WERI-Rb-1 (cell line): Measurements from ENCODE around the gene C16orf89.
"Not testable (repeated sequence)": the region's sequence is repeated elsewhere in the genome, so short reads cannot be mapped to it uniquely, and the experiment has no call there.

Source experiments
- DNase-seq: peaks from one replicate; pipeline ENCODE4 v3.0.0-alpha.2; 2020
- H3K27ac ChIP-seq: fragments of 250-450 bp; sonication (Bioruptor Pico); 2 replicates; pipeline ENCODE4 v1.5.1; 2020; ENCODE audit warnings: mild to moderate bottlenecking, moderate library complexity
- H3K27me3 ChIP-seq: fragments of 250-450 bp; sonication (Bioruptor Pico); 2 replicates; pipeline ENCODE4 v1.5.1; 2021; ENCODE audit warnings: mild to moderate bottlenecking, low read depth, moderate library complexity; ENCODE audit not compliant: insufficient read depth, severe bottlenecking
- H3K36me3 ChIP-seq: fragments of 250-450 bp; sonication (Bioruptor Pico); 2 replicates; pipeline ENCODE4 v1.5.1; 2020; ENCODE audit warnings: mild to moderate bottlenecking, moderate library complexity
- H3K4me3 ChIP-seq: 2 replicates; pipeline ENCODE4 v1.5.1; 2011; ENCODE audit warnings: low read depth, mild to moderate bottlenecking, control low read depth, low read length
- H3K9me3 ChIP-seq: fragments of 250-450 bp; sonication (Bioruptor Pico); 2 replicates; pipeline ENCODE4 v1.5.1; 2021; ENCODE audit warnings: mild to moderate bottlenecking, moderate library complexity; ENCODE audit not compliant: severe bottlenecking
- CTCF ChIP-seq: IDR thresholded peaks from 2 replicates; pipeline ENCODE4 v1.5.1; 2011; ENCODE audit warnings: low read depth, mild to moderate bottlenecking, control low read depth, inconsistent platforms, low read length

C16orf89 gene

GRCh38 chr16:5054876-5055865 lies 10.6 kb downstream of the C16orf89 start:
- TF ChIP-seq CTCF, result no peak
- Histone ChIP-seq H3K9me3 (no peaks in the 10 kb centered on the region), H3K36me3 (no peaks in the 10 kb centered on the region), H3K27me3 (no peaks in the 10 kb centered on the region), H3K4me3 (no peak overlapping the region), H3K27ac (no peak overlapping the region)
- DNase-seq, result no peak

- H3K27me3 ChIP-seq, result no peaks in the 10 kb centered on the region
- DNase-seq, result no peak
- H3K4me3 ChIP-seq, result no peak overlapping the region
- H3K36me3 ChIP-seq, result no peaks in the 10 kb centered on the region
- TF ChIP-seq CTCF, result no peak
- no peak overlapping the region for H3K27ac ChIP-seq
- no peaks in the 10 kb centered on the region for H3K9me3 ChIP-seq
Measured at GRCh38 chr16:5046914-5047313, 18.8 kb downstream of the C16orf89 start.

- TF ChIP-seq CTCF, result no peak
- Histone ChIP-seq H3K36me3 (no peaks in the 10 kb centered on the region), H3K4me3 (no peak overlapping the region), H3K27me3 (no peaks in the 10 kb centered on the region), H3K27ac (no peak overlapping the region), H3K9me3 (no peaks in the 10 kb centered on the region)
- DNase-seq, result no peak
Measured at GRCh38 chr16:5045499-5046115, 20.1 kb downstream of the C16orf89 start.

GRCh38 chr16:5044581-5044980 lies 21.2 kb downstream of the C16orf89 start:
- H3K9me3 ChIP-seq, DNase-seq, H3K36me3 ChIP-seq, H3K27ac ChIP-seq, H3K27me3 ChIP-seq, H3K4me3 ChIP-seq: not testable (repeated sequence)

- no peak for DNase-seq
- Histone ChIP-seq H3K4me3 (no peak overlapping the region), H3K36me3 (no peaks in the 10 kb centered on the region), H3K27ac (no peak overlapping the region), H3K9me3 (no peaks in the 10 kb centered on the region), H3K27me3 (no peaks in the 10 kb centered on the region)
- TF ChIP-seq CTCF, result no peak
Measured at GRCh38 chr16:5044011-5044540, 21.7 kb downstream of the C16orf89 start.

- no peak overlapping the region for H3K4me3 ChIP-seq
- no peaks in the 10 kb centered on the region for H3K9me3 ChIP-seq
- no peak overlapping the region for H3K27ac ChIP-seq
- no peaks in the 10 kb centered on the region for H3K27me3 ChIP-seq
- peak; percentile 40 for TF ChIP-seq CTCF
- H3K36me3 ChIP-seq, result no peaks in the 10 kb centered on the region
- DNase-seq, result no peak
Measured at GRCh38 chr16:5042574-5043171, 23.1 kb downstream of the C16orf89 start.
